Liver (tissue), 3 donors: Measurements from ENCODE around the gene NDUFS3.

Experiments used
- CTCF ChIP-seq: fragments of 150-350 bp; IDR thresholded peaks from 2 replicates; pipeline ENCODE4 v1.5.1; 2017; ENCODE audit warnings: improper control_type of control experiment, low read depth, low read length; ENCODE audit not compliant: missing input control
- GABPA ChIP-seq, 2 donors: IDR thresholded peaks in 1 of 2; conservative IDR thresholded peaks in 1 of 2; 2 replicates each; pipeline ENCODE4 v1.6.1; 2016; ENCODE audit warnings: antibody characterized with exemption in 2 of 2, mild to moderate bottlenecking in 1 of 2, moderate library complexity in 1 of 2
- NR2F2 ChIP-seq: IDR thresholded peaks from 2 replicates; pipeline ENCODE4 v1.6.1; 2016; ENCODE audit warnings: antibody characterized with exemption
- TAF1 ChIP-seq: conservative IDR thresholded peaks from 2 replicates; pipeline ENCODE4 v1.6.1; 2016; ENCODE audit warnings: antibody characterized with exemption, mild to moderate bottlenecking
- YY1 ChIP-seq: IDR thresholded peaks from 2 replicates; pipeline ENCODE4 v1.6.1; 2016; ENCODE audit warnings: antibody characterized with exemption, mild to moderate bottlenecking
- ZBTB33 ChIP-seq: IDR thresholded peaks from 2 replicates; pipeline ENCODE4 v1.6.1; 2016; ENCODE audit warnings: antibody characterized with exemption
- TF ChIP-seq, protein P1 (sequence below): IDR thresholded peaks from 2 replicates; pipeline ENCODE4 v1.6.1; 2016; ENCODE audit warnings: antibody characterized with exemption, mild to moderate bottlenecking
- donor health status: healthy.
- donor health status: healthy.

DNA sequence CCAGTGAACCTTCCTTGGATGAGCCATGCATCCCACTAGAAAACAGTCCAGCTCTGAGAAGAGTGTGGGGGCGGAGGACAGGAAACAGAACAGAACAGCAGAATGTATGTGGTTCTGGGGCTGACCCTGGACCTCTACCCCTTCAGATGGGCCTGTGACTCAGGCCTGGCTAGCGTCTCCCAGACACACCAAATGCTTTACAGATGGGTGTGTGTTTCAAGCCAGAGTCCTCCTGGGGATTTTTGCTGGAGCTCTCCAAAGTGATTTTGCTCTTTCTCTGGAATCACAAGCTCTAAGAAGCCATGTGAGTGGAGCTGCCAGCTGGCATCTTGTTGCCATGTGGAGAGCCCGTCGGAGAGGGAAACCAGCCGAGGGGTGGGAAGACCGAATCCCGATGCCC is 28.5 kb downstream of the NDUFS3 start:
- TF ChIP-seq CTCF (no peak), ZBTB33 (no peak), GABPA (IDR thresholded peaks at IDR 0.05 in 1 of 2, conservative IDR thresholded peaks at IDR 0.05 in 1 of 2) (no peak), NR2F2 (peak; percentile 39), TAF1 (no peak), YY1 (no peak)
- TF ChIP-seq, protein P1, sequence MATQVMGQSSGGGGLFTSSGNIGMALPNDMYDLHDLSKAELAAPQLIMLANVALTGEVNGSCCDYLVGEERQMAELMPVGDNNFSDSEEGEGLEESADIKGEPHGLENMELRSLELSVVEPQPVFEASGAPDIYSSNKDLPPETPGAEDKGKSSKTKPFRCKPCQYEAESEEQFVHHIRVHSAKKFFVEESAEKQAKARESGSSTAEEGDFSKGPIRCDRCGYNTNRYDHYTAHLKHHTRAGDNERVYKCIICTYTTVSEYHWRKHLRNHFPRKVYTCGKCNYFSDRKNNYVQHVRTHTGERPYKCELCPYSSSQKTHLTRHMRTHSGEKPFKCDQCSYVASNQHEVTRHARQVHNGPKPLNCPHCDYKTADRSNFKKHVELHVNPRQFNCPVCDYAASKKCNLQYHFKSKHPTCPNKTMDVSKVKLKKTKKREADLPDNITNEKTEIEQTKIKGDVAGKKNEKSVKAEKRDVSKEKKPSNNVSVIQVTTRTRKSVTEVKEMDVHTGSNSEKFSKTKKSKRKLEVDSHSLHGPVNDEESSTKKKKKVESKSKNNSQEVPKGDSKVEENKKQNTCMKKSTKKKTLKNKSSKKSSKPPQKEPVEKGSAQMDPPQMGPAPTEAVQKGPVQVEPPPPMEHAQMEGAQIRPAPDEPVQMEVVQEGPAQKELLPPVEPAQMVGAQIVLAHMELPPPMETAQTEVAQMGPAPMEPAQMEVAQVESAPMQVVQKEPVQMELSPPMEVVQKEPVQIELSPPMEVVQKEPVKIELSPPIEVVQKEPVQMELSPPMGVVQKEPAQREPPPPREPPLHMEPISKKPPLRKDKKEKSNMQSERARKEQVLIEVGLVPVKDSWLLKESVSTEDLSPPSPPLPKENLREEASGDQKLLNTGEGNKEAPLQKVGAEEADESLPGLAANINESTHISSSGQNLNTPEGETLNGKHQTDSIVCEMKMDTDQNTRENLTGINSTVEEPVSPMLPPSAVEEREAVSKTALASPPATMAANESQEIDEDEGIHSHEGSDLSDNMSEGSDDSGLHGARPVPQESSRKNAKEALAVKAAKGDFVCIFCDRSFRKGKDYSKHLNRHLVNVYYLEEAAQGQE: no peak
